Activated CD4-positive, CD25-positive, alpha-beta regulatory T cell treated with anti-CD3 and anti-CD28 coated beads, Interleukin-2, amount 50 U/mL, for 72 hours (primary cell): ENCODE data around the gene GREB1L.

ENCODE experiments used
- DNase-seq: peaks from one replicate; pipeline ENCODE4 v3.0.0; 2021

The GREB1L gene

DNA sequence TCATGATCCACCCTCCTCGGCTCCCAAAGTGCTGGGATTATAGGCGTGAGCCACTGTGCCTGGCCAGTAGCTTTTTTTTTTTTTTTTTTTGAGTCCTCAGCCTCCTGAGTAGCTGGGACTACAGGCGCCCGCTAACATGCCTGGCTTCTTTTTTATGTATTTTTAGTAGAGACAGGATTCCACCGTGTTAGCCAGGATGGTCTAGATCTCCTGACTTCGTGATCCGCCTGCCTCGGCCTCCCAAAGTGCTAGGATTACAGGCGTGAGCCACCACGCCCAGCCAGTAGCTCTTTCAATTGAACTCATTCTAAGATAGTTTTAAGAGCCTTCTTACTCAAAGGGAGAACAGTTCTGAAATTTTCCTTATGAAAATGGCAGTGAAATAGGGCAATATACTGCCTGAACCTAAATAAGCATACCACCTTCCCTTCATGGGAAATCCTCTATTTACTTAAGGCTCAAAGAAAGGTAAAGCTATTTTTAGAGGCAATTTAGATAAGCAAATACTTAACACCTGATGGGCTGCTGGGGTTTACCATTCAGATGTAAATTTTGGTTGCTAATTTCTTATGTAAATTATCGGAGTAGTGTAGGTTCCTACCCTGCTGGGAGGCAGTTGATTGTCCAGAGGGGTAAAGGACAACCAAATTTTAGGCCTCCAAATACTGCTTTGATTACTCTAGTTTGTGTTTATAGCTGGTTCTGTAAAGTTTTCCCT is 144.7 kb downstream of the GREB1L start:
- DNase-seq, result no peak

DNA sequence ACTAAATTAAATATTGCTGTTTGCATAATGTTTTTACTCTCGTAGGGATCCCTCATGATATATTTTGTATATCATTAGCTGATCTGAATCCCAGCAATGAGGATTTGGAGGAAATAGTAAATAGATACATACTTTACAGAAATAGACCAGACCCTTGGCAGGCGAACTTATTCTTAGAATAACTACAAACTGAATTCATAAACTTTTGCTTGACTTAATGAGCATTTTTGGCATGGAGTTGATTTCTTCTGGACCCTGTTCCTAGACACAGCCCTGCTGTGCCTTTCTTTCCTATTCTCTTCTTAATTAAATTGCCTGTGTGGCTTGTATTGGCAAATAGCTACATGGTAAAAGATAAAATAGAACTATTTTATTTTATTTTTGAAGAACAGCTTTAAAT is 145.9 kb downstream of the GREB1L start:
- DNase-seq, result no peak

DNA sequence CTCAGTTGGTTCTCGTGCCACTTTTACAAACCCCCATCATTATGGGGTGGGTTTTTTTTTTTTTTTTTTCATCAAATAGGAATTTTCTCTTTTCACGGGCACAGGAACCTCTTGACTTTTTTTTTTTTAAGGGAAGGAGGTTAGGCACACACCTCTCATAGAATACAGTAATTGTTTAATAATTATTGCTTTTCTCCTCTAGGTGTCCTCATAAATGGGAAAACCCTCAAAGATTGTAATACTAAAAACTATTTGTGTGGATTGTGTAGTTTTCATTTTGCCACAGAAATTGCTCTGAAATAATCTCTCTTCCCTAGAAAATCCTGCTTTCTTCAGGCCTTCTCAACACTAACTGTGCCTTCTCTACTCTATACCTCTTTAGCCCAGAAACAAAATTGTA is 147.3 kb downstream of the GREB1L start:
- DNase-seq, result no peak

DNA sequence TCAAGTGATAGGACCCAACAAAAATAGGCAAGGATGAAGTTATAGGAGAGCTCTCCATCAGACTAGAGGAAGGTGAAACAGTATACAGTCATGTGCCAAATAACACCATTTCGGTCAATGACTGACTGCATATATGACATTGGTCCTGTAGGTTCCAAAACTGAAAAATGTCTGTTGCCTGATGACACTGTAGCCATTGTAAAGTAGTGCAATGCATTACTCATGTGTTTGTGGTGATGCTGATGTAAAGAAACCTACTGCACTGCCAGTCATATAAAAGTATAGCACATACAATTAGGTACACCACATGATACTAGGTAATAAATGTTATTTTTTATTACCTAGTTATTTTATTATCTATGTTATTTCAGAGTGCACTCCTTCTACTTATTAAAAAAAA is 147.9 kb downstream of the GREB1L start:
- DNase-seq, result no peak

DNA sequence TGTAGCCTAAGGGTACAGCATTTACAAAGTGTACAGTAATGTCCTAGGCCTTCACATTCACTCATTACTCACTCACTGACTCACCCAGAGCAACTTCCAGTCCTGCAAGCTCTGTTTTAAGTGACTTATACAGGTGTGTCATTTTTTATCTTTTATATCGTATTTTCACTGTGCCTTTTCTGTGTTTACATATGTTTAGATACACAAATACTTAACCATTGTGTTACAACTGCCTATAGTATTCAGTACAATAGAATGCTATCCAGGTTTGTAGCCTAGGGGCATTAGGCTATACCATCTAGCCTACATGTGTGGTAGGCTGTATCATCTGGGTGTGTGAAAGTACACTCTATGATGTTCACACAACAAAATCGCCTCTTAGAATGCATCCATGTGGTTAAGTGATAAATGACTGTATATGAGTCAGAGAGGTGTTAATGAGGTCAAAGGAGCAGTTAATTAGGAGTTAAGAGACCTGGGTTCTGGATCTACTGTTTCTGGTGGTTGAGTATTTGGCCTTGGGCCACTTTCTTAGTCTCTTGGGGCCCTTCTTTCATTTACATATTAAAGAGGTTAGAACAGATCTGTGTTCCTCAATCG is 149.1 kb downstream of the GREB1L start:
- no peak for DNase-seq

- no peak for DNase-seq
These were observed 152.0 kb downstream of the GREB1L start for GRCh38 chr18:21393986-21394385.

- DNase-seq, result no peak
These were observed 156.1 kb downstream of the GREB1L start for GRCh38 chr18:21398121-21398520.

- DNase-seq, result no peak
These were observed 160.2 kb downstream of the GREB1L start for GRCh38 chr18:21402272-21402671.

- no peak for DNase-seq
These were observed 162.4 kb downstream of the GREB1L start for GRCh38 chr18:21404426-21404825.

- no peak for DNase-seq
These were observed 164.1 kb downstream of the GREB1L start for GRCh38 chr18:21406116-21406515.

DNA sequence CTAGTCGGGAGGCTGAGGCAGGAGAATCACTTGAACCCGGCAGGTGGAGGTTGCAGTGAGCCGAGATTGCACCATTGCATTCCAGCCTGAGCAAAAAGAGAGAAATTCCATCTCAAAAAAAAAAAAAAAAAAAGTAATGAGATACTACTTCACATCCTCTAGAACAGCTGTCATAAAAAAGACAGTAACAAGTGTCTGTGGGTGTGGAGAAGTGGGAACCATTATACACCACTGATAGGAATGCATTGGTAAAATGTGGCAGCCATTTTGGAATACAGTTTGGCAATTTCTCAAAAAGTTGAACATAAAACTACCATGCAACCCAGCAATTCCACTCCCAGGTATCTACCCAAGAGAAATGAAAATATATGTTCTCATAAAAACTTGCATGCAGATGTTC is 166.6 kb downstream of the GREB1L start:
- no peak for DNase-seq

DNA sequence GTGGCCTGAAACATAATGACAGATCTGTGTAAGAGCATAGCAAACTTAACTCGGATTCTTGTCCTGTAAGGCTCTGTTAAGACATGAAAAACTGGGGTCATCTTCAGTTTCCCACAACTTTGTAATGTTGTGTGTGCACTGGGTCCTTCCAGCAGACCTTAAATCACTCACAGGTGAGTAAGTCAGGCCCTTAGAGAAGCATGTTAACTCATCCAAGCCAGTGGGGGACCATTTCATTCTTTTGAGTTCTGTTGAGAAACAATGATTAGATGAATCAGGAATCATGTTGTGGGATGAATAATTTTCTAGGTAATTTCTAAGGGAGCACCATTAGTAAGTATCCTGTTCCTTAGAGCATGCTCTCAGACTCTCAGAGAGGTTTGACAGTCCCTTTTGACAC is 191.4 kb downstream of the GREB1L start:
- no peak for DNase-seq

DNA sequence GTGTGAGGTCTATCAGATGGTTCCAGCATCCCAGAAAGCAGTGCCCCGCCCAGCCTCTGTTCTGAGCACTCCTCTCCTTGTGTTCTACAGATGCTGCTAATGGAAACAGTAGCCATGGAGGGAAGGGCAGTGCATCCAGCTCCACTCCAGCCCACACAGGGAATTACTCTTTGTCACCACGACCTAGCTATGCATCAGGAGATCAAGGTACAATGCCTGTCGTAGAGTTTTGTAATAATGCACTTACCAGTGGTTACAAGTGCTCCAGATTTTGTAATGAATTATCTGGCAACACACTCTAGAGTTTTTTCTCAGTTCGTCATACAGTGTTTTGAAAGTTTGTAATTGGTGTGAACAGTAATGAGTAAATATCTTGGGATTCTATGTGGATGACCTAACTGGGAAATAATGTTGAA is 197.4 kb downstream of the GREB1L start:
- no peak for DNase-seq

DNA sequence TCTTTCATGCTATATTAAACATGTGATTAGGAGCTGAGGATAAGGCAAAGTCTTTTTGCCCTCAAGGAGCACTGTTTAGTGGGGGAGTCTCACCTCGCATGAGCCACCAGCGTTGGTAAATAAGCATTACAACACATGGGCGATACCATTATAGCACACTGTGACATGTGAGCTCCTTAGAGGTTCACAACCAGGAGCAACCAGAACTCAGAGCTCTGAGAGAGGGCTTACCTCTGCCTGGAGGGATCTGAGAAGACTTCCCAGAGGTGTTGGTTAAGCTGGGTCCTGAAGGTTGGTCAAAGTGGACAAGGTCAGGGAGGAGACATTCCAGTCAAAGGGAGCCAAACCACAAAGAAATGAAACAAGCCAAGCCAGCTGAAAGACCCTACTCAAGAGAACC is 199.6 kb downstream of the GREB1L start:
- no peak for DNase-seq

DNA sequence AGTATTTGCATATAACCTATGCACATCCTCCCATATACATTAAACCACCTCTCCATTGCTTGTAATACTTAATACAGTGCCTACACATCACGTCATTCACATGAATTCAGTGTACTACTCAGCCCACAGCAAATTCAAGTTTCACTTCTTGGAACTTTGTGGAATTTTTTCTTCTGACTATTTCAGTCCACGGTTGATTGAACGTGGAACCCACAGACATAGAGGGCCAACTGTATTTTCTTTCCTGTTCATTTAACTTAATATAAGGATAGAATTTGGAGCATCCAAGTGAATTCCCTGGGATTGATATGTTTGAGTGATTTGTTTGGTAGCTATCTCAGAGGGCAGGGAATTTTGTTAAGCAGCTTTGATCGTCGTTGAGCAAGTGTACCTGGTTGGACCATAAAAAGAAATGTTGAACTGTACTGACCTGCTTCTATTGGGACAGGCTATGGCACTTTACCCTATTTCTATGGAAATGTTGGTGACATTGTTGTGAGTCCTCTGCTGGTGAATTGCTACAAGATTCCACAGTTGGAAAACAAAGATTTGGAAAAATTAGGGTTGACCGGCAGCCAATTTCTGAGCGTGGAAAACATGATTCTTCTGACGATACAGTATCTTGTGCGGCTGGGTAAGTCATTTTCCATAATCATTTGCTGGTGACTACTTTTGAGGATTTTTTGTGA is 201.9 kb downstream of the GREB1L start:
- no peak for DNase-seq

DNA sequence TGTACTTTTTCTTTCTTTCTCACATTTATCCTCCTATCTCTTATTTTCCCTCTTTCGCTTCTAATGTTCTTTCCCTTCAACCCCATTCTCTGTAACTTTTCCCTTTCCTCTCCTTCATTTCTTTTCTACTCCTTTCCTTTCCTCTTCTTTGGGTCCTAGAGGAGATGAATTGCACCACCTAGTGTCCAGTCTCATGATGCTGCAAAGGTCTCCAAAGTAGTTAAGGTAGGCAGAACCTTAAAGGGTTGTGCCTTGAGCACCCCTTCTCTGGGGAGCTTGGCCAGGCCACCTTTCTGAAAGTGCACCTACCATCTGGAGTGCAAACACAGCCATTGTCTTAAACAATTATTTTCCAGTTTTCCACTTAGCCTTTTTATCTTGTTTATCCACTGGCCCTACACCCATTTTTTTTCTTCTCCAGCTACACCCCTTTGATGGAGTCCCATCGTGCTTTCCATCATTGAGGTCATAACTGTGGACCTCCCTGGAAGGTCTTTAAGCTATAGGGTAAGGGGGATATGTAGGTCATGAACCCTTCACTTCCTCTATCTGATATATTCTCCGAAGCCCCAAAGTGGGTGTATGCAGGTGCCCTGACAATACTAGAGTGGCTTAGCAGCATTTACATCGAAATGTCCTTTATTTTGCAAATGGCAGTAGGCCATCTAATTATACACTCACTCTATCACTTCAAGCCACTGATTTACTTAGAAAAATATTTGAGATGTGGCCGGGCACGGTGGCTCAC is 202.6 kb downstream of the GREB1L start:
- no peak for DNase-seq

DNA sequence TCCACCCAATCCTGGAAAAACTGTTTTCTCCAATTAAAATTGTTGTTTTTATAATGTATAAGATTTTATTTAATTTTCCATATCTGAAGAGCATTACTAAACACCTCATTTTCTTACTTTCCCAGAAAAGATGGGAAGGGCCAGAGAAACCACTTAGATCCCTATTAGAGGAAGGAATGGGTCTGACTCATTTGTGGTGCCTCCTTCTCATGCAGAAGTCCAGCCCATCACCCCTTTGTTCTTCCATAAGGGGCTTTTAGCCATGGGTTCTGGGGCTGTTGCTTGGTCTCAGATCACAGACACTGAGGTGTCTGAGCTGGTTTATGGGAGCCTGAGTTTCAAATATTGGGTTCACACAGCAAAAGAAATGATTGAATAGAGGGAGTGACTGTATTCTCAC is 206.3 kb downstream of the GREB1L start:
- no peak for DNase-seq

GRCh38 chr18:21449367-21450290 is 207.6 kb downstream of the GREB1L start:
- DNase-seq, result no peak

DNA sequence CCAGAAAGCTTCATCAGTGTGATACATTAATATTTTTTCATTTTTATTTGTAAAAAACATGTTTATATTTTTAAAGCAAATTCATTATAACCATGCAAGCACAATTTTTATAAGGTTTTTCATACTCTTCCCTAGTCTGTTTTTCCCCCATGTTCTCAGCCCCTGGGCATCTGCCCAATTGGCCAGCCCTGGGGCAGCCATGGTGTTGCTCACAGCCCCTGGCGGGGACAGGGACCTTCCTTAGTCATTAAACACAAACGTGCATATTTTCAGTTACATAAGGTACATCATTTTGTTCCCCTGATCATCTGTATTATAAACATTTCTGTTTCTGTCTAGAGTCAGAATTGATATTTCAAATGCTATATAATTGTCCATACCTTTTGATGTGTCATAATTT is 208.5 kb downstream of the GREB1L start:
- DNase-seq, result no peak

DNA sequence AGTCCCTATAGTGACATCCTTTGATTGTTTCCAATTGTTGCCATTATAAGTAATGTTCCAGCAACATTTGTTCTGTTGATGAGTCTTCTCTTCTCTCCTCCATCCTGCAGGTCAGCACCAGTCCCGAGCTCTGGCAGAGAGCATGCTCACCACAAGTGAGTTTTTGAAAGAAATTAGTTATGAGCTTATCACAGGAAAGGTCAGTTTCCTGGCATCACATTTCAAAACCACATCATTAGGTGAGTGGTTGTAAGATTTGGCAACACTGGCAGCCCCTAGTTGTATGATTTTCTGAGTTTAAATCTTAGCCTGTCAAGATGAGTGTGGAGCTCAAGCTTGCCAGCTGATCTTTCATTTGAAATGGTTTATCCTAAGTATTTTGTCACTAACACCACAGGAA is 208.9 kb downstream of the GREB1L start:
- no peak for DNase-seq

GRCh38 chr18:21451851-21452250 is 209.8 kb downstream of the GREB1L start:
- no peak for DNase-seq

DNA sequence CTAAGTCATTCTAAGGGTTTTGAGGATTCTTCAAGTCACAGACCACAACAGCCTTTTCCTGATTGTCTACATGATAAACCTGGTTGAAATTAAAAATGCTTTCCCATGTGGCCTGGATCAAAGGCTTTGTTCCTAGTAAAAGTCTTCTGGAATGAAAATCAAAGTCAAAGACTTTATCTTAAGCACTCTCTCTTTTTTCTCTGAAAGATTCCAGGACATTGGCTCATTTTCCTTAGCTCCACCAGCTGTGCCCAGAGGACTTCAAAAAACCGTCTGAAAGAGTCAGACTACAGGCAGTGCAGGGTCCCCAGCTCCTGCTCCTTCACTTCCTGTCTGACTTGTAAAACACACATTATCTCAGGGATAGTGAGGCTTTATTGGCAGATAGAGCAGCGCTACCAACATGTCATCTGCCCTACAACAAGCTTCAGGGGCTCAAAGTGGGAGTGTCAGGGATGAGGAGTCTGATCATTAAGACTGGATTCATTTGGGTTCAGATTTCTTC is 210.3 kb downstream of the GREB1L start:
- DNase-seq, result no peak
